OCI-LY3 (cell line): Measurements from ENCODE around the gene SHFL.

ENCODE experiments used
- H2AFZ ChIP-seq: fragments of 200-600, 300-600 bp; shearing (Covaris generic); 2 replicates; pipeline ENCODE4 v1.6.0; 2014; ENCODE audit warnings: antibody characterized with exemption, low read depth, low read length
- H3K27ac ChIP-seq: fragments of 200-600, 300-600 bp; sonication (generic); 2 replicates; pipeline ENCODE4 v1.5.1; 2014; ENCODE audit warnings: mild to moderate bottlenecking, low read length, moderate library complexity, mixed read lengths
- H3K27me3 ChIP-seq: fragments of 200-600, 300-600 bp; sonication (generic); 2 replicates; pipeline ENCODE4 v1.6.1; 2014; ENCODE audit warnings: low read depth, low read length, mixed read lengths
- H3K36me3 ChIP-seq: fragments of 200-600, 300-600 bp; sonication (generic); replicated peaks from 2 replicates; pipeline ENCODE3; 2014; ENCODE audit warnings: low read depth, low read length, mixed read lengths
- H3K4me1 ChIP-seq: fragments of 300-600, 200-600 bp; sonication (generic); 2 replicates; pipeline ENCODE4 v1.6.1; 2014; ENCODE audit warnings: low read length, mixed read lengths
- H3K4me2 ChIP-seq: fragments of 200-600, 300-600 bp; sonication (generic); 2 replicates; pipeline ENCODE4 v1.6.1; 2014; ENCODE audit warnings: low read length, mixed read lengths
- H3K4me3 ChIP-seq: fragments of 300-600, 200-600 bp; sonication (generic); 2 replicates; pipeline ENCODE4 v1.5.1; 2014; ENCODE audit warnings: antibody characterized with exemption, mild to moderate bottlenecking, low read length, moderate library complexity
- H3K79me2 ChIP-seq: fragments of 300-600, 200-600 bp; shearing (Covaris generic); 2 replicates; pipeline ENCODE4 v1.6.1; 2014; ENCODE audit warnings: mild to moderate bottlenecking, low read length, mixed read lengths
- H3K9ac ChIP-seq: fragments of 300-600, 200-600 bp; shearing (Covaris generic); 2 replicates; pipeline ENCODE4 v1.6.0; 2014; ENCODE audit warnings: mild to moderate bottlenecking, low read length, moderate library complexity
- H3K9me3 ChIP-seq: fragments of 200-600, 300-600 bp; shearing (Covaris generic); 2 replicates; pipeline ENCODE4 v1.6.1; 2014; ENCODE audit warnings: low read length, mixed read lengths; ENCODE audit not compliant: insufficient read depth
- H4K20me1 ChIP-seq: fragments of 200-600, 300-600 bp; sonication (generic); 2 replicates; pipeline ENCODE4 v1.6.1; 2016; ENCODE audit warnings: low read length, mixed read lengths; ENCODE audit not compliant: insufficient read depth
- CTCF ChIP-seq: fragments of 200-600, 300-600 bp; sonication (generic); IDR thresholded peaks from 2 replicates; pipeline ENCODE4 v1.5.1; 2014; ENCODE audit warnings: antibody characterized with exemption, low read length, low read depth
- EZH2phosphoT487 ChIP-seq: fragments of 200-600 bp; shearing (Covaris generic); IDR thresholded peaks from 2 replicates; pipeline ENCODE4 v1.6.1; 2018; ENCODE audit warnings: antibody characterized with exemption, mixed run types, low read depth

Gene SHFL

GRCh38 chr19:10079031-10079453 is 7.1 kb upstream of the SHFL start:
- no peaks in the 10 kb centered on the region for H3K9me3 ChIP-seq
- H3K36me3 ChIP-seq, result no peaks in the 10 kb centered on the region
- H3K4me1 ChIP-seq, result peaks cover 1% of the 10 kb centered on the region; the same call in 1 of the 2 replicates
- no peak overlapping the region for H3K27ac ChIP-seq
- TF ChIP-seq EZH2phosphoT487 (no peak), CTCF (no peak)
- no peaks in the 10 kb centered on the region for H3K79me2 ChIP-seq
- no peak overlapping the region for H3K4me2 ChIP-seq
- H3K4me3 ChIP-seq, result no peak overlapping the region
- H4K20me1 ChIP-seq, result no peaks in the 10 kb centered on the region
- peaks cover 10% of the 10 kb centered on the region; the same call in 1 of the 2 replicates for H3K27me3 ChIP-seq
- no peak overlapping the region for H3K9ac ChIP-seq
- no peak overlapping the region for H2AFZ ChIP-seq

GRCh38 chr19:10083911-10084310 is 2.2 kb upstream of the SHFL start:
- peaks cover 9% of the 10 kb centered on the region for H3K4me1 ChIP-seq
- no peaks in the 10 kb centered on the region for H3K27me3 ChIP-seq
- H3K4me2 ChIP-seq, result no peak overlapping the region
- no peaks in the 10 kb centered on the region for H3K9me3 ChIP-seq
- no peak overlapping the region for H3K9ac ChIP-seq
- no peak overlapping the region for H2AFZ ChIP-seq
- no peaks in the 10 kb centered on the region for H4K20me1 ChIP-seq
- no peak for TF ChIP-seq CTCF
- no peak overlapping the region for H3K27ac ChIP-seq
- H3K4me3 ChIP-seq, result no peak overlapping the region
- H3K36me3 ChIP-seq, result peaks cover under 1% of the 10 kb centered on the region
- H3K79me2 ChIP-seq, result peaks cover 13% of the 10 kb centered on the region; the same call in 1 of the 2 replicates

GRCh38 chr19:10084803-10085202 is 1.3 kb upstream of the SHFL start:
- no peak overlapping the region for H3K27ac ChIP-seq
- H3K27me3 ChIP-seq, result no peaks in the 10 kb centered on the region
- no peaks in the 10 kb centered on the region for H4K20me1 ChIP-seq
- no peak overlapping the region for H3K4me2 ChIP-seq
- no peak for TF ChIP-seq CTCF
- TF ChIP-seq EZH2phosphoT487, result no peak
- H3K79me2 ChIP-seq, result peaks cover 13% of the 10 kb centered on the region; the same call in 1 of the 2 replicates
- H3K4me3 ChIP-seq, result no peak overlapping the region
- H3K9ac ChIP-seq, result no peak overlapping the region
- H3K36me3 ChIP-seq, result peaks cover 7% of the 10 kb centered on the region
- H3K9me3 ChIP-seq, result no peaks in the 10 kb centered on the region
- H2AFZ ChIP-seq, result 0 out of 2 replicates have a peak overlapping the region, but pooled peaks have one; percentile 82
- H3K4me1 ChIP-seq, result peaks cover 9% of the 10 kb centered on the region

GRCh38 chr19:10086591-10087192 is 575 bp downstream of the SHFL start:
- H4K20me1 ChIP-seq, result no peaks in the 10 kb centered on the region
- H3K27me3 ChIP-seq, result no peaks in the 10 kb centered on the region
- H3K36me3 ChIP-seq, result peaks cover 7% of the 10 kb centered on the region
- peak overlapping the region; percentile 86 for H3K4me2 ChIP-seq
- H3K4me3 ChIP-seq, result peak overlapping the region; percentile 91
- no peaks in the 10 kb centered on the region for H3K9me3 ChIP-seq
- no peak for TF ChIP-seq CTCF
- TF ChIP-seq EZH2phosphoT487, result no peak
- H3K79me2 ChIP-seq, result peaks cover 13% of the 10 kb centered on the region; the same call in 1 of the 2 replicates
- H3K9ac ChIP-seq, result peak overlapping the region; percentile 90
- H3K4me1 ChIP-seq, result peaks cover 9% of the 10 kb centered on the region
- peak overlapping the region; percentile 82; the same call in 1 of the 2 replicates for H2AFZ ChIP-seq
- peak overlapping the region; percentile 21; the same call in 1 of the 2 replicates for H3K27ac ChIP-seq
